ENCODE results near the gene ANO10.

Gene ANO10

DNA sequence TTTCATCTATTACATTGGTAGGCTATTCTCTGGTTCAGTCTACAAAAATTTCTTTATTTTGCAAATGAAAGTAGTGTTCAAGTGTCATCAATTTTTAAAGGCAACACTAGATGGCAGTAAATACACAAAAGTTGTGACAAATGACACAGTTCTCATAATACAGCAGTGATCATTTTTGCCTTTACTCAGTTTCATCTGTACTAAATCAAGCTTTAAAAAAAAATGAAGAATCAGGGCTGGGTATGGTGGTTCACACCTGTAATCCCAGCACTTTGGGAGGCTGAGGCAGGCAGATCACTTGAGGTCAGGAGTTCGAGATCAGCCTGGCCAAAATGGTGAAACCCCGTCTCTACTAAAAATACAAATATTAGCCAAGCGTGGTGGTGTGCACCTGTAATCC is 77.5 kb downstream of the ANO10 start:
- TF ChIP-seq, protein P1, sequence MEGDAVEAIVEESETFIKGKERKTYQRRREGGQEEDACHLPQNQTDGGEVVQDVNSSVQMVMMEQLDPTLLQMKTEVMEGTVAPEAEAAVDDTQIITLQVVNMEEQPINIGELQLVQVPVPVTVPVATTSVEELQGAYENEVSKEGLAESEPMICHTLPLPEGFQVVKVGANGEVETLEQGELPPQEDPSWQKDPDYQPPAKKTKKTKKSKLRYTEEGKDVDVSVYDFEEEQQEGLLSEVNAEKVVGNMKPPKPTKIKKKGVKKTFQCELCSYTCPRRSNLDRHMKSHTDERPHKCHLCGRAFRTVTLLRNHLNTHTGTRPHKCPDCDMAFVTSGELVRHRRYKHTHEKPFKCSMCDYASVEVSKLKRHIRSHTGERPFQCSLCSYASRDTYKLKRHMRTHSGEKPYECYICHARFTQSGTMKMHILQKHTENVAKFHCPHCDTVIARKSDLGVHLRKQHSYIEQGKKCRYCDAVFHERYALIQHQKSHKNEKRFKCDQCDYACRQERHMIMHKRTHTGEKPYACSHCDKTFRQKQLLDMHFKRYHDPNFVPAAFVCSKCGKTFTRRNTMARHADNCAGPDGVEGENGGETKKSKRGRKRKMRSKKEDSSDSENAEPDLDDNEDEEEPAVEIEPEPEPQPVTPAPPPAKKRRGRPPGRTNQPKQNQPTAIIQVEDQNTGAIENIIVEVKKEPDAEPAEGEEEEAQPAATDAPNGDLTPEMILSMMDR (IDR thresholded peaks at IDR 0.05; ENCODE audit: borderline replicate concordance, control extremely low read depth, extremely low read depth, insufficient read depth, missing control alignments), result peak; percentile 30
- in situ Hi-C loops (cut with MboI; ENCODE audit: low sequenced_read_pairs, unreplicated experiment), result loop anchor here (25.0 kb wide), 1 partner anchor 643 kb away; no protein-coding TSS in a partner anchor
- DNase-seq (ENCODE audit: low spot score), result peak; percentile 42

- TF ChIP-seq, protein P1 (IDR thresholded peaks at IDR 0.05; ENCODE audit: borderline replicate concordance, control extremely low read depth, extremely low read depth, insufficient read depth, missing control alignments), result no peak
- no peak for DNase-seq (ENCODE audit: low spot score)
- in situ Hi-C loops (cut with MboI; ENCODE audit: low sequenced_read_pairs, unreplicated experiment), result loop anchor here (25.0 kb wide), 1 partner anchor 645 kb away; no protein-coding TSS in a partner anchor
These were observed 79.3 kb downstream of the ANO10 start for GRCh38 chr3:43542328-43543043.

- in situ Hi-C loops (cut with MboI; ENCODE audit: low sequenced_read_pairs, unreplicated experiment), result loop anchor here (25.0 kb wide), 1 partner anchor 647 kb away; no protein-coding TSS in a partner anchor
These were observed 81.2 kb downstream of the ANO10 start for GRCh38 chr3:43540624-43541023.

DNA sequence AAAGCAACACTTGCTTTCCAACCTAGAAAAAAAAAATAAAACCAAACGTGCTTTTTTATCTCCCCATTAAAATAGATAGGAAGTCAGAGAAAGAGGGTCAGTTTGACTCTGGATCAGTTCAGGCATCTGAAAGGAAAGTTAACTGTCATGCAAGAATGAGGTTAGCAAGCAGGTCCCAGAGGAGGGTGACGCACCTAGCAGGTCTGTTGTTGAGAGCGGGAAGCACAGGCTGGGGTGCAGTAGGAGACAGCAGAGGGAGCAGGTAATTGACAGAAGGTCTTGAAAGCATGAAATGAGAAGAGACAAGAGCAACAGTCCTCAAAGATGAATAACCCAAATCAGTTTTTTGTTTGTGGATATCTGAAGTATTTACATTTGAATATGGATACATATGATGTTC is 82.5 kb downstream of the ANO10 start:
- DNase-seq (ENCODE audit: low spot score), result no peak
- in situ Hi-C loops (cut with MboI; ENCODE audit: low sequenced_read_pairs, unreplicated experiment), result loop anchor here (25.0 kb wide), 1 partner anchor 648 kb away; no protein-coding TSS in a partner anchor
- TF ChIP-seq, protein P1 (IDR thresholded peaks at IDR 0.05; ENCODE audit: borderline replicate concordance, control extremely low read depth, extremely low read depth, insufficient read depth, missing control alignments), result no peak

More at GRCh38 chr3:43540624-43541023, 81.2 kb downstream of the ANO10 start:
- TF ChIP-seq, protein P1 (IDR thresholded peaks at IDR 0.05; ENCODE audit: borderline replicate concordance, control extremely low read depth, extremely low read depth, insufficient read depth, missing control alignments), result no peak
- no peak for DNase-seq (ENCODE audit: low spot score)

- TF ChIP-seq, protein P1 (IDR thresholded peaks at IDR 0.05; ENCODE audit: borderline replicate concordance, control extremely low read depth, extremely low read depth, insufficient read depth, missing control alignments), result no peak
- no peak for DNase-seq (ENCODE audit: low spot score)
- in situ Hi-C loops (cut with MboI; ENCODE audit: low sequenced_read_pairs, unreplicated experiment), result loop anchor here (25.0 kb wide), 1 partner anchor 650 kb away; no protein-coding TSS in a partner anchor
These were observed 84.6 kb downstream of the ANO10 start for GRCh38 chr3:43537225-43537624.

- TF ChIP-seq, protein P1 (IDR thresholded peaks at IDR 0.05; ENCODE audit: borderline replicate concordance, control extremely low read depth, extremely low read depth, insufficient read depth, missing control alignments), result no peak
- no peak for DNase-seq (ENCODE audit: low spot score)
- in situ Hi-C loops (cut with MboI; ENCODE audit: low sequenced_read_pairs, unreplicated experiment), result loop anchor here (25.0 kb wide), 1 partner anchor 653 kb away; no protein-coding TSS in a partner anchor
These were observed 87.1 kb downstream of the ANO10 start for GRCh38 chr3:43534675-43535074.
